NB4 (cell line): Measurements from ENCODE around the gene ANKRD7.

ENCODE experiments used
- DNase-seq: peaks from one replicate; pipeline ENCODE4 v3.0.0; 2010; ENCODE audit warnings: low read depth
- H3K4me3 ChIP-seq: one replicate; pipeline ENCODE4 v1.5.1; 2011; ENCODE audit warnings: mild to moderate bottlenecking, low read depth, low read length, moderate library complexity
- CTCF ChIP-seq: IDR thresholded peaks from one replicate; pipeline ENCODE4 v1.5.1; 2012; ENCODE audit warnings: low read depth, low read length
- MAX ChIP-seq: IDR thresholded peaks from 2 replicates; pipeline ENCODE4 v1.6.1; 2011; ENCODE audit warnings: low read depth, low read length
- MYC ChIP-seq: IDR thresholded peaks from 2 replicates; pipeline ENCODE4 v1.6.1; 2011; ENCODE audit warnings: low read depth, low read length
- POLR2A ChIP-seq: IDR thresholded peaks from 2 replicates; pipeline ENCODE4 v1.6.1; 2011; ENCODE audit warnings: mild to moderate bottlenecking; ENCODE audit not compliant: insufficient read length; ENCODE audit errors: extremely low read depth

Gene ANKRD7

DNA sequence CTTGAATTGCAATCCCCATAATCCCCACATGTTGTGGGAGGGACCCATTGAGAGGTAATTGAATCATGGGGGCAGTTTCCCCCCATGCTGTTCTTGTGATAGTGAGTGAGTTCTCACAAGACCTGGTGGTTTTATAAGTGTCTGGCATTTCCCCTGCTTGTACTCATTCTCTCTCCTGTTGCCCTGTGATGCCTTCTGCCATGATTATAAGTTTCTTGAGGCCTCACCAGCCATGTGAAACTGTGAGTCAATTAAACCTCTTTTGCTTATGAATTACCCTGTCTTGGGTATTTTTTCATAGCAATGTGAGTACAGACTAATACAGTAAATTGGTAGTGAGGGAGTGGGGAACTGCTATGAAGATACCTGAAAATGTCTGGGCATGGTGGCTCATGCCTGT is 65.0 kb downstream of the ANKRD7 start:
- H3K4me3 ChIP-seq: no peak overlapping the region
- DNase-seq: peak; percentile 45
- no peak for TF ChIP-seq MAX
- TF ChIP-seq CTCF: no peak
- no peak for TF ChIP-seq MYC
- TF ChIP-seq POLR2A: no peak
